HepG2 (cell line): ENCODE results near the gene PCIF1. TPM values are rescaled to one million over a fixed set of nuclear protein-coding genes. Genes with fewer than 3 reads are reported as not detected.

Source experiments
- ATAC-seq: fragments of 200-7000 bp; cut with Tn5 transposase; 3 replicates; pipeline ENCODE4 v1.9.1; 2020; ENCODE audit warnings: mild to moderate bottlenecking, moderate library complexity
- Bru-seq: library from RNA; stranded (reverse); fragments of 400-500 nt; gene quantifications from one replicate; lab custom pipeline; 2021; lab: Mats Ljungman, UMichigan
- BruChase-seq, 2 experiments: library from RNA; stranded (reverse); fragments of 400-500 nt; gene quantifications; one replicate each; lab custom pipeline; 2021; lab: Mats Ljungman, UMichigan
- BruUV-seq: library from RNA; stranded (reverse); fragments of 400-500 nt; replicated peaks from 2 replicates; lab custom pipeline; 2021; lab: Mats Ljungman, UMichigan
- CTCF ChIA-PET: fragments of 300-600 bp; formaldehyde crosslinking; extraction: SDS; loops from one replicate; lab custom pipeline; 2021; ENCODE audit warnings: low total read pairs, inconsistent platforms, low intra/inter-chr PET ratio; lab: Yijun Ruan, JAX
- POLR2A ChIA-PET: fragments of 350-600 bp; sonication (Branson Sonifier 250); formaldehyde crosslinking; loops from one replicate; lab custom pipeline; 2020; ENCODE audit warnings: antibody characterized with exemption, inconsistent platforms; lab: Yijun Ruan, JAX
- DNase-seq: peaks from one replicate; pipeline ENCODE4 v3.0.0-alpha.2; 2015; ENCODE audit warnings: low spot score
- FAIRE-seq: peaks from 3 replicates; lab custom pipeline; 2011; peaks lifted over from hg19 to GRCh38; lab: Jason Lieb, UNC
- H2AFZ ChIP-seq: one replicate; pipeline ENCODE4 v1.6.1; 2011; ENCODE audit warnings: low read length, inconsistent platforms
- H3K27ac ChIP-seq: fragments of 300-600 bp; 3 replicates; pipeline ENCODE4 v1.8.0; 2011; ENCODE audit warnings: mixed run types, mild to moderate bottlenecking, mixed read lengths, low read length, inconsistent platforms; ENCODE audit not compliant: insufficient read depth; ENCODE audit errors: extremely low read length
- H3K27me3 ChIP-seq, 2 experiments: fragments of 200-600 bp in 1 of 2; 2 replicates in 1 of 2; 3 replicates in 1 of 2; pipeline versions ENCODE4 v1.6.0 to v1.8.0; 2011; ENCODE audit warnings: low read length in 2 of 2, mild to moderate bottlenecking in 2 of 2, moderate library complexity in 2 of 2, inconsistent platforms in 1 of 2; ENCODE audit not compliant: insufficient read depth in 2 of 2, control insufficient read depth in 1 of 2
- H3K36me3 ChIP-seq, 2 experiments: fragments of 200-600 bp in 1 of 2; replicated peaks in 1 of 2; 2 replicates in 1 of 2; 3 replicates in 1 of 2; pipeline versions ENCODE4 v1.5.1 to v1.8.0; 2011; ENCODE audit warnings: low read length in 2 of 2, inconsistent platforms in 1 of 2; ENCODE audit not compliant: insufficient read depth in 2 of 2, control insufficient read depth in 1 of 2
- H3K4me1 ChIP-seq: 2 replicates; pipeline ENCODE4 v1.5.1; 2012; ENCODE audit warnings: low read length, inconsistent platforms; ENCODE audit not compliant: insufficient read depth
- H3K4me2 ChIP-seq: 2 replicates; pipeline ENCODE4 v1.6.0; 2011; ENCODE audit warnings: low read depth, low read length, inconsistent platforms
- H3K4me3 ChIP-seq, 3 experiments: fragments of 200-600 bp in 1 of 3; sonication (generic), shearing (Covaris generic) in 1 of 3; replicated peaks in 1 of 3; 2 replicates each; pipeline ENCODE4 v1.5.1; 2011 to 2016; ENCODE audit warnings: low read length in 3 of 3, inconsistent platforms in 2 of 3, low read depth in 2 of 3, mild to moderate bottlenecking in 2 of 3, control low read depth in 1 of 3, mixed read lengths in 1 of 3; ENCODE audit not compliant: insufficient read depth in 1 of 3
- H3K79me2 ChIP-seq: one replicate; pipeline ENCODE4 v1.6.1; 2011; ENCODE audit warnings: low read length, inconsistent platforms; ENCODE audit not compliant: insufficient read depth
- H3K9ac ChIP-seq: 2 replicates; pipeline ENCODE4 v1.6.0; 2011; ENCODE audit warnings: mild to moderate bottlenecking, low read depth, low read length, inconsistent platforms; ENCODE audit not compliant: insufficient read depth
- H3K9me3 ChIP-seq: 2 replicates; pipeline ENCODE4 v1.5.1; 2012; ENCODE audit warnings: mild to moderate bottlenecking, low read length
- H4K20me1 ChIP-seq: 2 replicates; pipeline ENCODE4 v1.6.0; 2011; ENCODE audit warnings: inconsistent platforms, mild to moderate bottlenecking, low read length, moderate library complexity; ENCODE audit not compliant: insufficient read depth
- ARHGAP35 ChIP-seq: sonication (generic); formaldehyde crosslinking; IDR thresholded peaks from 2 replicates; pipeline ENCODE4 v1.9.0; 2022; ENCODE audit warnings: mild to moderate bottlenecking, inconsistent platforms, moderate library complexity, missing genetic modification reagents, borderline replicate concordance
- RARG ChIP-seq: sonication (generic); formaldehyde crosslinking; IDR thresholded peaks from 2 replicates; pipeline ENCODE4 v1.4.0; 2020; ENCODE audit warnings: low read depth, mild to moderate bottlenecking, missing genetic modification reagents
- TBL1XR1 ChIP-seq: fragments of 150-350 bp; IDR thresholded peaks from 2 replicates; pipeline ENCODE4 v1.6.1; 2014; ENCODE audit warnings: borderline replicate concordance, low read length; ENCODE audit not compliant: partially characterized antibody
- ZNF704 ChIP-seq: sonication (generic); formaldehyde crosslinking; IDR thresholded peaks from 2 replicates; pipeline ENCODE4 v1.8.1; 2023; ENCODE audit warnings: mild to moderate bottlenecking, inconsistent platforms, moderate library complexity, missing genetic modification reagents, borderline replicate concordance
- WGBS: methylation state at CpG from one replicate; pipeline ENCODE4 v1.1.6; 2017; ENCODE audit warnings: low lambda C conversion rate; 5-methylcytosine and 5-hydroxymethylcytosine counted together
- in situ Hi-C: cut with HindIII; loops from 2 replicates; pipeline ENCODE4 v1.10.0; 2017; ENCODE audit warnings: low pct_unique_long_range_greater_than_20kb; ENCODE audit not compliant: extremely low pct_ligation_motif_present
- intact Hi-C: fragments of 100-400 bp; cut with micrococcal nuclease; formaldehyde crosslinking; loops from one replicate; pipeline ENCODE4 v1.10.0; 2022; ENCODE audit not compliant: unreplicated experiment
- long read RNA-seq, 2 experiments: library from RNA in 1 of 2; library from polyadenylated mRNA in 1 of 2; stranded (forward) in 1 of 2; unstranded in 1 of 2; transcript quantifications; one replicate each; pipeline ENCODE4 v2.0.0, GENCODE V29; 2019 to 2022
- polyA minus RNA-seq, 3 experiments: library from RNA; depleted of rRNA, polyadenylated mRNA; stranded (reverse); fragments of >200 nt; gene quantifications; 2 replicates each; pipeline ENCODE4 v1.2.3, GENCODE V29; 2011; ENCODE audit warnings: low replicate concordance in 1 of 3
- polyA plus RNA-seq, 8 experiments: library from polyadenylated mRNA; depleted of rRNA in 3 of 8; stranded (reverse) in 7 of 8; unstranded in 1 of 8; fragments of >200 nt; fragmentation: Illumina TruSeq in 4 of 8; extraction: Trizol in 4 of 8; gene quantifications; 2 replicates each; pipeline versions ENCODE4 v1.2.1 to v1.2.3, GENCODE V29; 2011 to 2016; ENCODE audit warnings: low read depth in 4 of 8, missing spikeins in 1 of 8, mixed read lengths in 1 of 8; ENCODE audit not compliant: insufficient read depth in 1 of 8
- total RNA-seq, 5 experiments: library from RNA; depleted of rRNA; stranded (reverse); fragments of >200 nt; fragmentation: Illumina TruSeq; extraction: Trizol; gene quantifications; 2 replicates each; pipeline ENCODE4 v1.2.3, GENCODE V29; 2016; ENCODE audit warnings: low read depth in 1 of 5
- TF ChIP-seq, protein P1 (sequence below): sonication (generic); formaldehyde crosslinking; IDR thresholded peaks from 2 replicates; pipeline ENCODE4 v1.5.0; 2020; ENCODE audit warnings: missing genetic modification reagents
- TF ChIP-seq, protein P2 (sequence below): sonication (generic); formaldehyde crosslinking; IDR thresholded peaks from 2 replicates; pipeline ENCODE4 v1.4.0; 2020; ENCODE audit warnings: low read depth, mild to moderate bottlenecking, missing genetic modification reagents
- TF ChIP-seq, protein P3 (sequence below): IDR thresholded peaks from 2 replicates; pipeline ENCODE4 v1.6.1; 2012; ENCODE audit warnings: inconsistent platforms

Gene PCIF1
- total RNA-seq (2016; rRNA removed; fragmentation: Illumina TruSeq; extraction: Trizol) (18.5 and 20.9 TPM in 2 replicates), polyA plus RNA-seq (2011; rRNA removed) (21.6 and 24.4 TPM in 2 replicates), polyA minus RNA-seq (2011; rRNA and poly(A)+ RNA removed; ENCODE audit: low replicate concordance) (40.1 and 74.5 TPM in 2 replicates), Bru-seq, nascent RNA (percentile 84 among the genes with signal in this experiment), BruChase-seq, experiment 1, labeled RNA remaining after a 6-hour chase (percentile 83 among the genes with signal in this experiment), BruChase-seq, experiment 2, labeled RNA remaining after a 2-hour chase (percentile 79 among the genes with signal in this experiment)
- total RNA-seq (2016; cell fraction: cytosol; rRNA removed; fragmentation: Illumina TruSeq; extraction: Trizol; ENCODE audit: low read depth), result 30.2 and 42.6 TPM in 2 replicates
- total RNA-seq (2016; cell fraction: insoluble cytoplasmic fraction; rRNA removed; fragmentation: Illumina TruSeq; extraction: Trizol), result 17.6 and 21.4 TPM in 2 replicates
- total RNA-seq (2016; cell fraction: membrane; rRNA removed; fragmentation: Illumina TruSeq; extraction: Trizol), result 35.4 and 44.6 TPM in 2 replicates
- 19.3 and 21.9 TPM in 2 replicates for total RNA-seq (2016; cell fraction: nucleus; rRNA removed; fragmentation: Illumina TruSeq; extraction: Trizol)
- 19.5 and 26.1 TPM in 2 replicates for polyA plus RNA-seq (2011; cell fraction: cytosol; rRNA removed)
- 38.0 and 44.1 TPM in 2 replicates for polyA plus RNA-seq (2011; cell fraction: nucleus; rRNA removed)
- polyA plus RNA-seq (2012), result 22.9 and 30.3 TPM in 2 replicates
- 41.4 and 54.3 TPM in 2 replicates for polyA plus RNA-seq (2016; cell fraction: cytosol; fragmentation: Illumina TruSeq; extraction: Trizol; ENCODE audit: low read depth)
- polyA plus RNA-seq (2016; cell fraction: insoluble cytoplasmic fraction; fragmentation: Illumina TruSeq; extraction: Trizol; ENCODE audit: low read depth), result 27.4 and 35.6 TPM in 2 replicates
- polyA plus RNA-seq (2016; cell fraction: membrane; fragmentation: Illumina TruSeq; extraction: Trizol; ENCODE audit: low read depth), result 51.1 and 55.4 TPM in 2 replicates
- 35.5 and 37.2 TPM in 2 replicates for polyA plus RNA-seq (2016; cell fraction: nucleus; fragmentation: Illumina TruSeq; extraction: Trizol; ENCODE audit: insufficient read depth, low read depth)
- 19.4 and 24.4 TPM in 2 replicates for polyA minus RNA-seq (2011; cell fraction: cytosol; rRNA and poly(A)+ RNA removed)
- polyA minus RNA-seq (2011; cell fraction: nucleus; rRNA and poly(A)+ RNA removed), result 55.2 and 63.6 TPM in 2 replicates
- long read RNA-seq, experiment 1, transcript PCIF1-203 (2 exons, 627 nt), result minor isoform, 11 of 66 reads
- long read RNA-seq, experiment 1, transcript PCIF1-201 (17 exons, 2,747 nt), result major isoform, 36 of 66 reads
- long read RNA-seq, experiment 1, partial matches to known transcripts, result 9 of 66 reads
- long read RNA-seq, experiment 1, other reads (novel, unspliced or antisense), result 10 of 66 reads
- long read RNA-seq, experiment 2, transcript PCIF1-201 (17 exons, 2,747 nt), result major isoform, 69 of 116 reads
- long read RNA-seq, experiment 2, transcript PCIF1-203 (2 exons, 627 nt), result minor isoform, 10 of 116 reads
- long read RNA-seq, experiment 2, partial matches to known transcripts, result 21 of 116 reads
- long read RNA-seq, experiment 2, other reads (novel, unspliced or antisense), result 16 of 116 reads

DNA sequence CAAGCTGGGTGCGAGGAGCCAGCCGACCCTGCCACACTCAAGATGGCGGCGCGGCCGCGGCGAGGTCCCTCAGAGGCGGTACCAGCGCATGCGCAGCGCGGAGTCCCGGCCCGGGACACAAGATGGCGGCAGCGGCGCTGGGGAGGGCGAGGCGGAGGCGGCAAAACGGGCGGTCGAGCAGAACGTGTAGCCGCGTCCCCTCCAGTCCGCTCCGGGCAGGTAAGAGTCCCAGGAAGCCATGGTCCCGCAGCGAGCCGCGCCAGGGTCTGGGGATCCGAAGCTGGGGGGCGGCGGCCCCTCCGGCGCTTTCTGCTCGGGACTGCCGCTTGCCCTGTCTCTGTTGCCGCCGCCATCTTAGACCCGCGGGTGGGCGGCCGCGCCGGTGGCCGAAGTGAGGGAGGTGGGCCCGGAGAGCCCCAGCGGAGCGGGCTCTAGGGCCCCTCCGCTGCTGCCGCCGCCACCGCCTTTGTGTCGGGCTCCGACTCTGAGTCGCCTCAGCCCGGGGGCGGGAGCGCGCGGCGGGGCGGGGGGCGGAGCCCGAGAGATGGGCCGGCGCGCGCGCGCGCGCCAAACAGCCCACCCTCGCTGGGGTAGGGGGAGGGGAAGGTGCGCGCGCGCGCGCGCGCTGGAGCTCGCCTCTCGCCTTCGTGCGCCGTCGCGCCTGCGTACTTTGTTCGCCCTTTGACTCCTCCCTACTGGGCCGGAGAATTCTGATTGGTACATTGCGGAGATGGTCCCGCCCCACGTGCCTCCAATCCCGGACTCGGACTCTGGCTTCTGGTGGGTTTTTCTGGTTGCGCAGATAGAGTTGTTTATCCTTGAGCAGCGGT is at the start of gene PCIF1:
Gene PCIF1, plus strand, starts transcription at position 98 of the 830 bp plus-strand sequence. CDS start 4,317 bp downstream, outside the sequence.
- DNase-seq (peak; percentile 98), ATAC-seq (peak; percentile 72), FAIRE-seq (peak; percentile 84)
- Histone ChIP-seq H3K9me3 (no peaks in the 10 kb centered on the region), H2AFZ (peak within 1 kb of the TSS; percentile 62), H3K27me3 (no peaks in the 10 kb centered on the region; a peak in 1 of 5 replicates), H3K4me3 (peak within 1 kb of the TSS; percentile 92 to 97 (median 95)), H3K9ac (peak within 1 kb of the TSS; percentile 100), H3K4me1 (peaks cover 54% of the 10 kb centered on the region), H3K36me3 (peaks cover 25 to 28% of the 10 kb centered on the region in 2 experiments; a peak in 4 of 5 replicates), H3K27ac (peak within 1 kb of the TSS; percentile 97), H4K20me1 (no peaks in the 10 kb centered on the region), H3K4me2 (peak within 1 kb of the TSS; percentile 97), H3K79me2 (peaks cover 24% of the 10 kb centered on the region)
- no TSS peak for BruUV-seq
- ChIA-PET CTCF (interaction anchor here (0.9 kb wide), 1 partner anchor 28 kb away, joined by 3 read pairs; no protein-coding TSS in a partner anchor), POLR2A (interaction anchor here (0.6 to 5.9 kb wide), 40 partner anchors 8 to 739 kb away, joined by 3 to 201 read pairs (median 5); partner anchors contain the start of genes ACOT8, CTSA, DNTTIP1 and NEURL2)
- under 1% methylated on average over 51 of the region's 102 CpGs for WGBS
- in situ Hi-C loops, result loop anchor here (5.0 kb wide), 1 partner anchor 42 kb away; the partner anchor contains the start of genes CTSA and NEURL2
- intact Hi-C loops, result loop anchor here (2.0 to 5.0 kb wide), 4 partner anchors 38 to 102 kb away; partner anchors contain the start of genes ACOT8, CTSA, NEURL2 and SNX21
- TF ChIP-seq ZNF704 (CRISPR knock-in tag) (no peak; the same call in 1 of the 2 replicates), TBL1XR1 (peak; percentile 13), ARHGAP35 (CRISPR knock-in tag) (peak; percentile 86; the same call in 1 of the 2 replicates), RARG (no peak; the same call in 1 of the 2 replicates)
- TF ChIP-seq, protein P1, sequence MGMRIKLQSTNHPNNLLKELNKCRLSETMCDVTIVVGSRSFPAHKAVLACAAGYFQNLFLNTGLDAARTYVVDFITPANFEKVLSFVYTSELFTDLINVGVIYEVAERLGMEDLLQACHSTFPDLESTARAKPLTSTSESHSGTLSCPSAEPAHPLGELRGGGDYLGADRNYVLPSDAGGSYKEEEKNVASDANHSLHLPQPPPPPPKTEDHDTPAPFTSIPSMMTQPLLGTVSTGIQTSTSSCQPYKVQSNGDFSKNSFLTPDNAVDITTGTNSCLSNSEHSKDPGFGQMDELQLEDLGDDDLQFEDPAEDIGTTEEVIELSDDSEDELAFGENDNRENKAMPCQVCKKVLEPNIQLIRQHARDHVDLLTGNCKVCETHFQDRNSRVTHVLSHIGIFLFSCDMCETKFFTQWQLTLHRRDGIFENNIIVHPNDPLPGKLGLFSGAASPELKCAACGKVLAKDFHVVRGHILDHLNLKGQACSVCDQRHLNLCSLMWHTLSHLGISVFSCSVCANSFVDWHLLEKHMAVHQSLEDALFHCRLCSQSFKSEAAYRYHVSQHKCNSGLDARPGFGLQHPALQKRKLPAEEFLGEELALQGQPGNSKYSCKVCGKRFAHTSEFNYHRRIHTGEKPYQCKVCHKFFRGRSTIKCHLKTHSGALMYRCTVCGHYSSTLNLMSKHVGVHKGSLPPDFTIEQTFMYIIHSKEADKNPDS (CRISPR knock-in tag), result no peak; the same call in 1 of the 2 replicates
- TF ChIP-seq, protein P2, sequence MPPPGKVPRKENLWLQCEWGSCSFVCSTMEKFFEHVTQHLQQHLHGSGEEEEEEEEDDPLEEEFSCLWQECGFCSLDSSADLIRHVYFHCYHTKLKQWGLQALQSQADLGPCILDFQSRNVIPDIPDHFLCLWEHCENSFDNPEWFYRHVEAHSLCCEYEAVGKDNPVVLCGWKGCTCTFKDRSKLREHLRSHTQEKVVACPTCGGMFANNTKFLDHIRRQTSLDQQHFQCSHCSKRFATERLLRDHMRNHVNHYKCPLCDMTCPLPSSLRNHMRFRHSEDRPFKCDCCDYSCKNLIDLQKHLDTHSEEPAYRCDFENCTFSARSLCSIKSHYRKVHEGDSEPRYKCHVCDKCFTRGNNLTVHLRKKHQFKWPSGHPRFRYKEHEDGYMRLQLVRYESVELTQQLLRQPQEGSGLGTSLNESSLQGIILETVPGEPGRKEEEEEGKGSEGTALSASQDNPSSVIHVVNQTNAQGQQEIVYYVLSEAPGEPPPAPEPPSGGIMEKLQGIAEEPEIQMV (CRISPR knock-in tag), result no peak
- TF ChIP-seq, protein P3, sequence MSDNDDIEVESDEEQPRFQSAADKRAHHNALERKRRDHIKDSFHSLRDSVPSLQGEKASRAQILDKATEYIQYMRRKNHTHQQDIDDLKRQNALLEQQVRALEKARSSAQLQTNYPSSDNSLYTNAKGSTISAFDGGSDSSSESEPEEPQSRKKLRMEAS, result peak; percentile 86
